Vagina (tissue), 2 donors: ENCODE results near the gene GRIN1. TPM values are rescaled to one million over a fixed set of nuclear protein-coding genes. Genes with fewer than 3 reads are reported as not detected.

Experiments used
- DNase-seq, 2 donors: peaks; one replicate each; pipeline ENCODE4 v3.0.0-alpha.2; 2017; ENCODE audit errors: extremely low spot score in 2 of 2
- H3K27ac ChIP-seq: fragments of 200-600 bp; sonication (generic); one replicate; pipeline ENCODE4 v1.5.1; 2019
- H3K27me3 ChIP-seq: fragments of 200-600 bp; sonication (generic); one replicate; pipeline ENCODE4 v1.5.1; 2019
- H3K36me3 ChIP-seq, 2 donors: fragments of 200-600 bp; sonication (generic); one replicate each; pipeline ENCODE4 v1.5.1; 2017 to 2019
- H3K4me1 ChIP-seq: fragments of 200-600 bp; sonication (generic); one replicate; pipeline ENCODE4 v1.5.1; 2019
- H3K4me3 ChIP-seq, 2 donors: fragments of 200-600 bp; sonication (generic); 1 replicate in 1 of 2; 2 replicates in 1 of 2; pipeline ENCODE4 v1.5.1; 2016 to 2019
- H3K9me3 ChIP-seq: fragments of 200-600 bp; sonication (generic); one replicate; pipeline ENCODE4 v1.5.1; 2019
- POLR2A ChIP-seq, 2 donors: fragments of 450-650 bp; IDR thresholded peaks; one replicate each; pipeline ENCODE4 v1.6.1; 2017; ENCODE audit warnings: antibody characterized with exemption in 2 of 2, mild to moderate bottlenecking in 2 of 2, moderate library complexity in 2 of 2
- POLR2AphosphoS5 ChIP-seq, 2 donors: sonication (generic); formaldehyde crosslinking; IDR thresholded peaks; one replicate each; pipeline ENCODE4 v1.9.0; 2017; ENCODE audit warnings: antibody characterized with exemption in 2 of 2, mild to moderate bottlenecking in 2 of 2, low read depth in 1 of 2; ENCODE audit not compliant: insufficient read depth in 1 of 2
- intact Hi-C: fragments of 100-400 bp; cut with DNase I; formaldehyde crosslinking; loops from one replicate; pipeline ENCODE4 v1.15.1; 2023
- total RNA-seq: library from RNA; depleted of rRNA; stranded (reverse); fragments of >200 nt; gene quantifications from one replicate; pipeline ENCODE4 v1.2.3, GENCODE V29; 2016
- TF ChIP-seq, protein P1 (sequence below), 3 experiments: fragments of 450-650 bp in 2 of 3; fragments of 200-600 bp in 1 of 3; sonication (generic) in 1 of 3; IDR thresholded peaks; one replicate each; pipeline ENCODE4 v1.5.1; 2017 to 2019; ENCODE audit warnings: antibody characterized with exemption in 3 of 3, mild to moderate bottlenecking in 2 of 3, moderate library complexity in 2 of 3

The GRIN1 gene
- total RNA-seq, 1 donor from 2014 or later = 0.74 TPM

DNA sequence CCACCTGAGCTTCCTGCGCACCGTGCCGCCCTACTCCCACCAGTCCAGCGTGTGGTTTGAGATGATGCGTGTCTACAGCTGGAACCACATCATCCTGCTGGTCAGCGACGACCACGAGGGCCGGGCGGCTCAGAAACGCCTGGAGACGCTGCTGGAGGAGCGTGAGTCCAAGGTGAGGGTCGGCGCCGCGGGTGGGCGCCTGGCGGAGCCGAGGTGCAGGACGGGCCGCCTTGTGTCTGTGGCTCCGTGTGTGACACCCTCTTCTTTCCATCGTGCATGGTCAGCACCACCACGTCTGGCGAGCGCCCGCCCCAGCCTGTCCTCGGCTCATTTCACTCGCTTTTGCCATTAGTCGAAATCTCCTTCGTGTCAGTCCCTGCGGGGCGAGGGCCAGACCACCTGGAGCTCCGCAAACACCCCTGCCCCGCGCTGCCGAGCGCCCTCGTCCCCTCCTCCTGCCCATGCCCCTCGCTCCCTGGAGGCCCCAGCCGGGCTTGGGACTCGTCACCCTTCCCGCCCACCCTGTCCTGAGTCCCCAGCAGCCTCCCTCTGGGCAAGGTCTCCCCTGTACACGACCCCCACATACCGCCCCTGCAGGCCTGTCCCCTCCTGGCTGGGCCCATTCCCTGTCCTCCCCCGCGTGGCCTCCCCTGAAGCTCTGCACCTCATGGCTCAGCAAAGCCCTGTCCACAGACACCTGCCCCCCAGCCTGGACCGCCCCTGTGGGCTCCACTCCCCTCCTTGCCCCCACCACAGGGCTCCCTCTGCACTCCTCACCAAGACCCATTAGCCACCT lies 7.0 kb downstream of the GRIN1 start:
- Histone ChIP-seq H3K4me3 (no peak overlapping the region), H3K9me3 (no peaks in the 10 kb centered on the region), H3K27me3 (no peaks in the 10 kb centered on the region), H3K36me3 (no peaks in the 10 kb centered on the region), H3K27ac (no peak overlapping the region), H3K4me1 (no peaks in the 10 kb centered on the region)
- intact Hi-C loops = no loop called here
- no peak for DNase-seq
- TF ChIP-seq POLR2A (IDR thresholded peaks at IDR 0.05) = no peak
- TF ChIP-seq, protein P1, sequence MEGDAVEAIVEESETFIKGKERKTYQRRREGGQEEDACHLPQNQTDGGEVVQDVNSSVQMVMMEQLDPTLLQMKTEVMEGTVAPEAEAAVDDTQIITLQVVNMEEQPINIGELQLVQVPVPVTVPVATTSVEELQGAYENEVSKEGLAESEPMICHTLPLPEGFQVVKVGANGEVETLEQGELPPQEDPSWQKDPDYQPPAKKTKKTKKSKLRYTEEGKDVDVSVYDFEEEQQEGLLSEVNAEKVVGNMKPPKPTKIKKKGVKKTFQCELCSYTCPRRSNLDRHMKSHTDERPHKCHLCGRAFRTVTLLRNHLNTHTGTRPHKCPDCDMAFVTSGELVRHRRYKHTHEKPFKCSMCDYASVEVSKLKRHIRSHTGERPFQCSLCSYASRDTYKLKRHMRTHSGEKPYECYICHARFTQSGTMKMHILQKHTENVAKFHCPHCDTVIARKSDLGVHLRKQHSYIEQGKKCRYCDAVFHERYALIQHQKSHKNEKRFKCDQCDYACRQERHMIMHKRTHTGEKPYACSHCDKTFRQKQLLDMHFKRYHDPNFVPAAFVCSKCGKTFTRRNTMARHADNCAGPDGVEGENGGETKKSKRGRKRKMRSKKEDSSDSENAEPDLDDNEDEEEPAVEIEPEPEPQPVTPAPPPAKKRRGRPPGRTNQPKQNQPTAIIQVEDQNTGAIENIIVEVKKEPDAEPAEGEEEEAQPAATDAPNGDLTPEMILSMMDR (IDR thresholded peaks at IDR 0.05) = no peak
- TF ChIP-seq POLR2AphosphoS5 (IDR thresholded peaks at IDR 0.05; ENCODE audit: insufficient read depth in 1 of 2, low read depth in 1 of 2) = no peak

DNA sequence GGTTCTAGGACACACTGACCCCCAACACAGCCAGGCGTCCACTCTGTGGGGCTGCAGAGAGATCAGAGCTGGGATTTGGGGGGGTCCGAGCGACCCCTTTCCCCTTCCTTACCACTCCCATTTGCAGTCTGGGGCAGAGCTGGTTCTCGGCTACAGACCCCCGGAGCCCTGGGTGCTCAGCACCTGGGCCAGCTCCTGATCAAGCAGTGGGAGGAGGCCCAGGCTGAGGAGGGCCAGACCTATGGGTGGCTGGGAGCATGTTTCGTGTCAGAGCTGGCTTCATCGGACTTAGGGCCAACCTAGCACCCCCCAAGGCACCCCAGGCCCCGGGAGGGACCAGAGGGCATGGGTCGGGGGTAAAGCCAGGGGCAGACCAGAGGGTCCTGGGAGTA lies 7.6 kb downstream of the GRIN1 start:
- Histone ChIP-seq H3K36me3 (no peaks in the 10 kb centered on the region), H3K4me1 (no peaks in the 10 kb centered on the region), H3K27me3 (no peaks in the 10 kb centered on the region), H3K4me3 (no peak overlapping the region), H3K27ac (no peak overlapping the region), H3K9me3 (no peaks in the 10 kb centered on the region)
- TF ChIP-seq, protein P1 (IDR thresholded peaks at IDR 0.05) = no peak
- TF ChIP-seq POLR2AphosphoS5 (IDR thresholded peaks at IDR 0.05; ENCODE audit: insufficient read depth in 1 of 2, low read depth in 1 of 2) (no peak), POLR2A (IDR thresholded peaks at IDR 0.05) (no peak)
- DNase-seq = no peak
- intact Hi-C loops = no loop called here

DNA sequence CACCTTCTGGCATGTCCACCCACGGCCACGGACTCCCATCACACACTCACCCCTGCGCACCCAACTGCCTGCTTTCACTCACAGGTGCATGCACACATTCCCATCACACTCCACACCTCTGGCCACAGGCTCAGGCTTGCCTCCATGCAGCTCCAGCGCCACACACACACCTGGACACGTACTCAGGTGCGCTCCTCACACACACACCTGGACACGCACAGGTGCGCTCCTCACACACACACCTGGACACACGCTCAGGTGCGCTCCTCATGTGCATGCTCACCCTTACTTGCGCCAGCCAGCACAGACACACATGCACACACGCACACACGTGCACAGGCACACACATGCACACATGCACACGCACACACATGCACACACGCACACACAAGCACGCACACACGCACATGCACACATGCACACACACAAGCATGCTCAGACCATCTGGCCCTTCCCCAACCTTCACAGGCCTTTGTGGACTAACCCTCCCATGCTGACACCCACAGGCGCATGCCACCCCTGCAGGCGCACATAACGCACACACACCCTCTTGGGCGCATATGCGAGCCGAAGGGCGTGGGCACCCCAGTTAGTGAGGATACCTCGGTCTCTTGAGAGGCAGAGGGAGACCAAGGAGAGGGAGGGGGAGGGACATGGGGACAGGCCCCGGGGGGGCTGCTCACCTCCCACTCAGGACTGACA lies 8.3 kb downstream of the GRIN1 start:
- TF ChIP-seq, protein P1 (IDR thresholded peaks at IDR 0.05) = no peak
- no peak for TF ChIP-seq POLR2A (IDR thresholded peaks at IDR 0.05)
- no peak for TF ChIP-seq POLR2AphosphoS5 (IDR thresholded peaks at IDR 0.05; ENCODE audit: insufficient read depth in 1 of 2, low read depth in 1 of 2)
- no peak overlapping the region for H3K4me3 ChIP-seq

DNA sequence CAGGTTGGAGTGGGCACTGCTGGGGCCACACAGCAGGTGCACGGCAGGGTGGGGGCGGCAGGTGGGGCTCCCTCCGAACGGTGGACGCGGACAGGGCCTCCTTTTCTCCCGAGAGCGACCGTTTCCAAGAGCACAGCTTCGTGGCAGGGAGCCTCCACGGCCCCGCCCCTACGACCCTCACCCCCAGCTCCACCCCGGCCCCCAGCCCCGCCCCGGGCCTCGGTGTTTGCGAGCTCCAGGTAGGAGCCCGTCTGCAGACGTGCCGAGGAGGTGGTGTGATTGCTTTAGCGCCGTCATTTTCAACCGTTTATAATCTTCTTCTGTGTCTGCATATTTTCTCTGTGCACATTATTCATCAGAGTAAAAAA lies 8.8 kb downstream of the GRIN1 start:
- no peak for TF ChIP-seq POLR2AphosphoS5 (IDR thresholded peaks at IDR 0.05; ENCODE audit: insufficient read depth in 1 of 2, low read depth in 1 of 2)
- no peak for TF ChIP-seq POLR2A (IDR thresholded peaks at IDR 0.05)
- TF ChIP-seq, protein P1 (IDR thresholded peaks at IDR 0.05) = no peak
- H3K27me3 ChIP-seq = no peaks in the 10 kb centered on the region
- H3K36me3 ChIP-seq = no peaks in the 10 kb centered on the region
- no peak overlapping the region for H3K4me3 ChIP-seq
- H3K9me3 ChIP-seq = no peaks in the 10 kb centered on the region
- DNase-seq = no peak
- H3K4me1 ChIP-seq = no peaks in the 10 kb centered on the region
- H3K27ac ChIP-seq = no peak overlapping the region
- intact Hi-C loops = no loop called here

More for the DNA sequence above, 8.3 kb downstream of the GRIN1 start:
- Histone ChIP-seq H3K4me1 (no peaks in the 10 kb centered on the region), H3K36me3 (no peaks in the 10 kb centered on the region), H3K27me3 (no peaks in the 10 kb centered on the region), H3K27ac (no peak overlapping the region), H3K9me3 (no peaks in the 10 kb centered on the region)
- intact Hi-C loops = no loop called here
- DNase-seq = no peak

DNA sequence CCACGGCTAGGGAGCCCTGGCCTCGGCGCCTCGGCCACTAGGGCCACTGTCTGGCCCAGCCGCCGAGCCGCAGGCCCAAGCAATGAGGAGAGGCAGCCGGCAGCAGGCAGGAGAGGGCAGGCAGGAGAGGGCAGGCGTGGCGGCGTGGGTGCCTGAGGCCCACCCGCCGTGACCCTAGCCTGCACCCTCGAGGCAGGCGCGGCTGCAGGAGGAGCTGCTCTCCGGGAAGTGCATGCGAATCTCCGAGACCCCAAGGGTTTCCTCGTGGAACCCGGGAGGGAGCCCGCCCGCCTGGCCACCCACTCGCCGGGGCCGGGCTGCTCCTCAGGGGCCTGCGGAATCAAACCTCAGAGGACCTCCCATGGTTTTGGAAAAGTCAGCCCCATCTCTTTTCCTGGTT lies 9.3 kb downstream of the GRIN1 start:
- Histone ChIP-seq H3K9me3 (no peaks in the 10 kb centered on the region), H3K27ac (no peak overlapping the region), H3K4me1 (no peaks in the 10 kb centered on the region), H3K4me3 (no peak overlapping the region), H3K27me3 (no peaks in the 10 kb centered on the region), H3K36me3 (no peaks in the 10 kb centered on the region)
- no peak for TF ChIP-seq POLR2A (IDR thresholded peaks at IDR 0.05)
- no peak for TF ChIP-seq POLR2AphosphoS5 (IDR thresholded peaks at IDR 0.05; ENCODE audit: insufficient read depth in 1 of 2, low read depth in 1 of 2)
- TF ChIP-seq, protein P1 (IDR thresholded peaks at IDR 0.05) = no peak
- intact Hi-C loops = no loop called here
- DNase-seq = no peak
